Cardiac muscle cell (in vitro differentiated cells and primary cell): ENCODE data around the gene WDR19. TPM values are rescaled to one million over a fixed set of nuclear protein-coding genes. Genes with fewer than 3 reads are reported as not detected.

ENCODE experiments used
- DNase-seq, 2 donors: peaks; one replicate each; pipeline versions ENCODE4 v3.0.0 to v3.0.0-alpha.2; 2010 to 2017; ENCODE audit warnings: low read depth in 1 of 2, low spot score in 1 of 2
- H3K27ac ChIP-seq: fragments of 200-600 bp; sonication (generic); 2 replicates; pipeline ENCODE4 v1.5.1; 2016
- H3K27me3 ChIP-seq: fragments of 200-600 bp; sonication (generic); 2 replicates; pipeline ENCODE4 v1.6.0; 2016; ENCODE audit warnings: control low read depth
- H3K36me3 ChIP-seq: fragments of 200-600 bp; sonication (generic); 2 replicates; pipeline ENCODE4 v1.5.1; 2016; ENCODE audit warnings: control low read depth
- H3K4me1 ChIP-seq: fragments of 200-600 bp; sonication (generic); 2 replicates; pipeline ENCODE4 v1.8.1; 2017; ENCODE audit warnings: low read depth, mild to moderate bottlenecking, mixed run types
- H3K4me3 ChIP-seq: fragments of 200-600 bp; sonication (generic); 2 replicates; pipeline ENCODE4 v1.5.1; 2016; ENCODE audit warnings: mild to moderate bottlenecking
- H3K9me3 ChIP-seq: fragments of 200-600 bp; sonication (generic); 2 replicates; pipeline ENCODE4 v1.5.1; 2017; ENCODE audit warnings: low read depth, mild to moderate bottlenecking, control low read depth
- CTCF ChIP-seq: IDR thresholded peaks from 2 replicates; pipeline ENCODE4 v1.5.1; 2012; ENCODE audit warnings: low read depth, mild to moderate bottlenecking, low read length
- polyA plus RNA-seq: library from polyadenylated mRNA; unstranded; fragments of >200 nt; fragmentation: Nextera tagmentation; extraction: Ambion mirVana; gene quantifications from 2 replicates; pipeline ENCODE4 v1.2.1, GENCODE V29; 2016
- total RNA-seq: library from RNA; depleted of rRNA; stranded (reverse); fragments of >200 nt; gene quantifications from 2 replicates; pipeline ENCODE4 v1.2.3, GENCODE V29; 2016

The WDR19 gene
- total and polyA plus RNA-seq, 2 experiments from 2014 or later = 28.2 to 50.3 TPM

- DNase-seq = no peak
- TF ChIP-seq CTCF = no peak
- no peaks in the 10 kb centered on the region for H3K4me1 ChIP-seq
- peaks cover 8% of the 10 kb centered on the region for H3K36me3 ChIP-seq
- H3K9me3 ChIP-seq = no peaks in the 10 kb centered on the region
- H3K27ac ChIP-seq = no peak overlapping the region
- H3K4me3 ChIP-seq = no peak overlapping the region
- H3K27me3 ChIP-seq = no peaks in the 10 kb centered on the region
These were observed 50.8 kb downstream of the WDR19 start for GRCh38 chr4:39233114-39233513.

- H3K4me1 ChIP-seq = no peaks in the 10 kb centered on the region
- no peak for TF ChIP-seq CTCF
- no peaks in the 10 kb centered on the region for H3K27me3 ChIP-seq
- H3K27ac ChIP-seq = no peak overlapping the region
- DNase-seq = no peak
- no peaks in the 10 kb centered on the region for H3K9me3 ChIP-seq
- no peak overlapping the region for H3K4me3 ChIP-seq
- peaks cover 8% of the 10 kb centered on the region for H3K36me3 ChIP-seq
These were observed 51.5 kb downstream of the WDR19 start for GRCh38 chr4:39233783-39234182.

GRCh38 chr4:39235021-39235420 lies 52.7 kb downstream of the WDR19 start:
- no peaks in the 10 kb centered on the region for H3K27me3 ChIP-seq
- TF ChIP-seq CTCF = no peak
- no peak for DNase-seq
- H3K4me3 ChIP-seq = no peak overlapping the region
- no peaks in the 10 kb centered on the region for H3K9me3 ChIP-seq
- peaks cover 11% of the 10 kb centered on the region for H3K36me3 ChIP-seq
- H3K27ac ChIP-seq = no peak overlapping the region
- H3K4me1 ChIP-seq = no peaks in the 10 kb centered on the region

- DNase-seq = no peak
- no peaks in the 10 kb centered on the region for H3K9me3 ChIP-seq
- no peak overlapping the region for H3K4me3 ChIP-seq
- H3K4me1 ChIP-seq = no peaks in the 10 kb centered on the region
- no peak for TF ChIP-seq CTCF
- H3K27me3 ChIP-seq = no peaks in the 10 kb centered on the region
- H3K36me3 ChIP-seq = peaks cover 11% of the 10 kb centered on the region
- no peak overlapping the region for H3K27ac ChIP-seq
These were observed 53.4 kb downstream of the WDR19 start for GRCh38 chr4:39235696-39236095.

- H3K9me3 ChIP-seq = no peaks in the 10 kb centered on the region
- no peaks in the 10 kb centered on the region for H3K4me1 ChIP-seq
- no peaks in the 10 kb centered on the region for H3K27me3 ChIP-seq
- peaks cover 8% of the 10 kb centered on the region for H3K36me3 ChIP-seq
- no peak for TF ChIP-seq CTCF
- H3K4me3 ChIP-seq = no peak overlapping the region
- no peak overlapping the region for H3K27ac ChIP-seq
- DNase-seq = peak in 1 of 2 donors; percentile 16
These were observed 54.9 kb downstream of the WDR19 start for GRCh38 chr4:39237179-39237578.

- Histone ChIP-seq H3K4me1 (no peaks in the 10 kb centered on the region), H3K27ac (no peak overlapping the region), H3K4me3 (no peak overlapping the region), H3K27me3 (no peaks in the 10 kb centered on the region), H3K9me3 (no peaks in the 10 kb centered on the region), H3K36me3 (peaks cover 11% of the 10 kb centered on the region)
- TF ChIP-seq CTCF = no peak
- no peak for DNase-seq
These were observed 61.1 kb downstream of the WDR19 start for GRCh38 chr4:39243462-39243861.
